A549 (cell line): ENCODE data around the gene ITGB8. TPM values are rescaled to one million over a fixed set of nuclear protein-coding genes. Genes with fewer than 3 reads are reported as not detected.

Experiments used
- ATAC-seq, 2 experiments: fragments of 200-7000 bp in 1 of 2; fragments of >200 bp in 1 of 2; cut with Nextera tagmentation in 1 of 2; cut with Tn5 transposase in 1 of 2; 3 replicates each; pipeline versions ENCODE4 v1.8.0 to v1.9.1; 2018 to 2020; ENCODE audit warnings: mild to moderate bottlenecking in 1 of 2, moderate library complexity in 1 of 2
- CTCF ChIA-PET: fragments of 300-600 bp; sonication (Branson Sonifier 250); formaldehyde crosslinking; extraction: SDS; loops from one replicate; lab custom pipeline; 2021; ENCODE audit warnings: antibody characterized with exemption, inconsistent platforms; lab: Yijun Ruan, JAX
- POLR2A ChIA-PET: fragments of 350-600 bp; formaldehyde crosslinking; extraction: SDS; loops from one replicate; lab custom pipeline; 2021; ENCODE audit warnings: antibody characterized with exemption, inconsistent platforms; lab: Yijun Ruan, JAX
- DNase-seq, 2 experiments: peaks; one replicate each; pipeline versions ENCODE4 v3.0.0 to v3.0.0-alpha.2; 2011 to 2016; ENCODE audit warnings: low read depth in 1 of 2, low spot score in 1 of 2
- FAIRE-seq: peaks from 2 replicates; lab custom pipeline; 2011; peaks lifted over from hg19 to GRCh38; lab: Jason Lieb, UNC
- H3K27ac ChIP-seq, 2 experiments: fragments of >200 bp; sonication (Bioruptor Twin); formaldehyde crosslinking; 3 replicates each; pipeline ENCODE4 v1.5.1; 2016 to 2017
- H3K4me1 ChIP-seq: fragments of >200 bp; sonication (Bioruptor Twin); formaldehyde crosslinking; 3 replicates; pipeline ENCODE4 v1.6.1; 2016
- H3K4me2 ChIP-seq: fragments of >200 bp; sonication (Bioruptor Twin); formaldehyde crosslinking; 3 replicates; pipeline ENCODE4 v1.6.1; 2016
- H3K4me3 ChIP-seq: fragments of >200 bp; sonication (Bioruptor Twin); formaldehyde crosslinking; 3 replicates; pipeline ENCODE4 v1.5.1; 2016
- H3K9me3 ChIP-seq: fragments of >200 bp; sonication (Bioruptor Twin); formaldehyde crosslinking; 3 replicates; pipeline ENCODE4 v1.6.1; 2016
- BHLHE40 ChIP-seq: IDR thresholded peaks from 2 replicates; pipeline ENCODE4 v1.6.1; 2012; ENCODE audit warnings: low read depth, low read length, inconsistent platforms
- CBX2 ChIP-seq: fragments of 200-600 bp; sonication (generic); IDR thresholded peaks from 2 replicates; pipeline ENCODE4 v1.6.1; 2016; ENCODE audit warnings: low read depth, mild to moderate bottlenecking, borderline replicate concordance
- CEBPB ChIP-seq, 2 experiments: fragments of >200 bp in 1 of 2; sonication (Bioruptor Twin) in 1 of 2; formaldehyde crosslinking in 1 of 2; IDR thresholded peaks; 2 replicates each; pipeline ENCODE4 v1.6.1; 2012 to 2016
- E2F6 ChIP-seq: IDR thresholded peaks from 2 replicates; pipeline ENCODE4 v1.6.1; 2012; ENCODE audit warnings: low read depth, borderline replicate concordance
- EHF ChIP-seq: fragments of 250-450 bp; sonication (Bioruptor Pico); IDR thresholded peaks from 2 replicates; pipeline ENCODE4 v1.5.0; 2020; ENCODE audit warnings: mild to moderate bottlenecking
- FOSB ChIP-seq: fragments of 250-450 bp; sonication (Bioruptor Pico); IDR thresholded peaks from 2 replicates; pipeline ENCODE4 v1.5.0; 2020; ENCODE audit warnings: mild to moderate bottlenecking, moderate library complexity
- FOSL2 ChIP-seq, 2 experiments: fragments of 450-650 bp in 1 of 2; fragments of >200 bp in 1 of 2; sonication (Bioruptor Twin) in 1 of 2; formaldehyde crosslinking; IDR thresholded peaks; 2 replicates each; pipeline versions ENCODE4 v1.5.0 to v1.6.1; 2016 to 2020; ENCODE audit warnings: mild to moderate bottlenecking in 1 of 2, moderate library complexity in 1 of 2
- GATA3 ChIP-seq: IDR thresholded peaks from 2 replicates; pipeline ENCODE4 v1.6.1; 2012; ENCODE audit warnings: borderline replicate concordance
- HEYL ChIP-seq: fragments of 250-450 bp; sonication (Bioruptor Pico); IDR thresholded peaks from 2 replicates; pipeline ENCODE4 v1.8.0; 2021; ENCODE audit warnings: mild to moderate bottlenecking, moderate library complexity
- HMGXB4 ChIP-seq: fragments of 250-450 bp; sonication (Bioruptor Pico); IDR thresholded peaks from 2 replicates; pipeline ENCODE4 v1.5.0; 2021; ENCODE audit warnings: mild to moderate bottlenecking, moderate library complexity, borderline replicate concordance
- HOXA7 ChIP-seq: fragments of 250-450 bp; sonication (Bioruptor Pico); IDR thresholded peaks from 2 replicates; pipeline ENCODE4 v1.5.0; 2020; ENCODE audit warnings: mild to moderate bottlenecking, moderate library complexity
- HOXB13 ChIP-seq: fragments of 250-450 bp; sonication (Bioruptor Pico); IDR thresholded peaks from 2 replicates; pipeline ENCODE4 v1.5.0; 2020; ENCODE audit warnings: low read depth, mild to moderate bottlenecking, moderate library complexity
- JUN ChIP-seq, 2 experiments: fragments of >200 bp; sonication (Bioruptor Twin); formaldehyde crosslinking; IDR thresholded peaks; 2 replicates in 1 of 2; 3 replicates in 1 of 2; pipeline ENCODE4 v1.6.1; 2016 to 2017
- KDM1A ChIP-seq: fragments of 200-600 bp; sonication (generic); IDR thresholded peaks from 2 replicates; pipeline ENCODE4 v1.6.1; 2016; ENCODE audit warnings: low read depth, mild to moderate bottlenecking
- MAFK ChIP-seq: fragments of 450-650 bp; IDR thresholded peaks from 2 replicates; pipeline ENCODE4 v1.6.1; 2014; ENCODE audit not compliant: partially characterized antibody
- MAZ ChIP-seq: fragments of 150-350 bp; IDR thresholded peaks from 2 replicates; pipeline ENCODE4 v1.6.1; 2014; ENCODE audit warnings: antibody characterized with exemption, low read depth, low read length, borderline replicate concordance
- POLR2A ChIP-seq: IDR thresholded peaks from 2 replicates; pipeline ENCODE4 v1.6.1; 2012; ENCODE audit warnings: mild to moderate bottlenecking, low read length
- RCOR1 ChIP-seq: fragments of 150-350 bp; IDR thresholded peaks from 2 replicates; pipeline ENCODE4 v1.6.1; 2014; ENCODE audit warnings: antibody characterized with exemption, low read length, low read depth
- SREBF2 ChIP-seq: fragments of 450-650 bp; IDR thresholded peaks from 2 replicates; pipeline ENCODE4 v1.6.1; 2014; ENCODE audit warnings: mild to moderate bottlenecking, moderate library complexity
- ZFP36 ChIP-seq: fragments of 450-650 bp; IDR thresholded peaks from 2 replicates; pipeline ENCODE4 v1.6.1; 2014; ENCODE audit warnings: borderline replicate concordance; ENCODE audit not compliant: partially characterized antibody
- WGBS: methylation state at CpG from one replicate; pipeline ENCODE4 v1.1.6; 2017; ENCODE audit errors: missing lambda C conversion rate; 5-methylcytosine and 5-hydroxymethylcytosine counted together
- polyA plus RNA-seq, 4 experiments: library from polyadenylated mRNA; depleted of rRNA in 3 of 4; stranded (reverse); fragments of >200 nt; fragmentation: RNase III in 1 of 4; extraction: RNeasy Plus Mini Kit Qiagen cat#74134 plus additional on column Dnase treatment in 1 of 4; gene quantifications; 2 replicates in 3 of 4; 3 replicates in 1 of 4; pipeline ENCODE4 v1.2.3, GENCODE V29; 2011 to 2017

Gene ITGB8
- polyA plus RNA-seq, 2 of the 4 experiments (the other 2 are of a cell fraction), result 0.39 to 0.67 TPM

- peaks cover 9% of the 10 kb centered on the region; the same call in 1 of the 3 replicates for H3K4me1 ChIP-seq
- no peak overlapping the region for H3K4me2 ChIP-seq
- no peak overlapping the region for H3K27ac ChIP-seq
- no peak overlapping the region for H3K4me3 ChIP-seq
- peaks cover 4% of the 10 kb centered on the region; the same call in 1 of the 3 replicates for H3K9me3 ChIP-seq
- ChIA-PET POLR2A (no interaction called here), CTCF (no interaction called here)
- 74% methylated on average over 1 of the region's 1 CpG for WGBS
- no peak for ATAC-seq
- DNase-seq, result no peak
- no peak for TF ChIP-seq E2F6
- TF ChIP-seq FOSL2 (IDR thresholded peaks at IDR 0.05), result no peak
- no peak for TF ChIP-seq FOSL2 (CRISPR knock-in tag; IDR thresholded peaks at IDR 0.05)
- TF ChIP-seq POLR2A, result no peak
- no peak for TF ChIP-seq HEYL (CRISPR knock-in tag)
- TF ChIP-seq MAFK, result no peak
- no peak for TF ChIP-seq EHF (CRISPR knock-in tag)
- no peak for TF ChIP-seq HOXB13 (CRISPR knock-in tag)
- TF ChIP-seq CEBPB (IDR thresholded peaks at IDR 0.05), result no peak
- TF ChIP-seq CBX2, result no peak
- TF ChIP-seq BHLHE40, result no peak
- TF ChIP-seq JUN (IDR thresholded peaks at IDR 0.05), result no peak
- TF ChIP-seq RCOR1, result no peak
- no peak for TF ChIP-seq HMGXB4 (CRISPR knock-in tag)
- TF ChIP-seq, all 56 proteins: peak for 0
- FAIRE-seq, result no peak
Observed at GRCh38 chr7:20299145-20299544, 31.6 kb upstream of the ITGB8 start.

- WGBS, result 86% methylated on average over 6 of the region's 6 CpGs
- ATAC-seq, result no peak
- Histone ChIP-seq H3K9me3 (peaks cover 4% of the 10 kb centered on the region; the same call in 1 of the 3 replicates), H3K4me1 (peaks cover 9% of the 10 kb centered on the region; the same call in 1 of the 3 replicates), H3K4me3 (no peak overlapping the region), H3K4me2 (no peak overlapping the region), H3K27ac (no peak overlapping the region)
- TF ChIP-seq MAZ, result no peak
- TF ChIP-seq BHLHE40, result no peak
- no peak for TF ChIP-seq EHF (CRISPR knock-in tag)
- no peak for TF ChIP-seq ZFP36
- no peak for TF ChIP-seq HOXA7 (CRISPR knock-in tag)
- TF ChIP-seq SREBF2, result no peak
- no peak for TF ChIP-seq HMGXB4 (CRISPR knock-in tag)
- no peak for TF ChIP-seq GATA3
- no peak for TF ChIP-seq KDM1A
- no peak for TF ChIP-seq FOSB (CRISPR knock-in tag)
- TF ChIP-seq CBX2, result no peak
- no peak for TF ChIP-seq JUN (IDR thresholded peaks at IDR 0.05)
- no peak for FAIRE-seq
- ChIA-PET POLR2A (no interaction called here), CTCF (interaction anchor here (1.0 kb wide), 2 partner anchors 36 to 298 kb away, joined by 4 read pairs; no protein-coding TSS in a partner anchor)
- no peak for DNase-seq
Observed at GRCh38 chr7:20299647-20300312, 30.9 kb upstream of the ITGB8 start.
